Erythroblast (primary cell): ENCODE data around the gene SLU7.

ENCODE experiments used
- GATA1 ChIP-seq: IDR thresholded peaks from 2 replicates; pipeline ENCODE4 v1.6.1; 2011; ENCODE audit warnings: low read depth, mild to moderate bottlenecking, control low read depth, low read length, moderate library complexity
- POLR2A ChIP-seq: IDR thresholded peaks from 2 replicates; pipeline ENCODE4 v1.6.1; 2011; ENCODE audit warnings: mild to moderate bottlenecking, low read length

- no peak for TF ChIP-seq POLR2A
- no peak for TF ChIP-seq GATA1
Observed at GRCh38 chr5:160370713-160371034, 48.2 kb downstream of the SLU7 start.
